ENCODE measurements around the gene PLA2G4E.

DNA sequence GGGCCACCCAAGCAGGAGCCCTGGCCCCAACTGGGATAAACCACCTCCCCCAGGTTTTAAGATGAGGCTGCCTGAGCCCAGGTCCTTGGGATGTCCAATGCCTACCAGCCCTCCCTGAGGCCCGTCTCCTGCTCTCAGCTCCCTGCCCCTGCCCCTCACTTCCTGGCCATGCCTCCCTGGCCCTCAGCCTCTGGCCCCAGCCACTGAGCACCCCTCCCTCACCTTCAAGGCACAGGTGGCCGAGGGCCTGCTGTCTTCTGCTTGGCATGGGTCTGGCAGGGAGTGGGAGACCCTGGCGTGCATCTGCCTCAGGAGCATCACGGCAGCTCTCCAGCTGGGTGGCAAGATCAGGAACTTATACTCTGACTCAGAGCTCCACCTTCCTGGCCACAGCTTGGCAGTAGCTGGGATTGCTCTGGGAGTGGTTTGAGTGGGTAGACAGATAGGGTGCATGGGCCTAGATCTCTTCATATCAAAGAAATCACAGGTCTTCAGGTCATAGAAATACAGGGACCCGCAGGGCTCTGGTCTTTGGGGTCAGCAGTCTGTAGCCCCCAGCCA is at the start of gene PLA2G4E:
- TF ChIP-seq, protein P1, sequence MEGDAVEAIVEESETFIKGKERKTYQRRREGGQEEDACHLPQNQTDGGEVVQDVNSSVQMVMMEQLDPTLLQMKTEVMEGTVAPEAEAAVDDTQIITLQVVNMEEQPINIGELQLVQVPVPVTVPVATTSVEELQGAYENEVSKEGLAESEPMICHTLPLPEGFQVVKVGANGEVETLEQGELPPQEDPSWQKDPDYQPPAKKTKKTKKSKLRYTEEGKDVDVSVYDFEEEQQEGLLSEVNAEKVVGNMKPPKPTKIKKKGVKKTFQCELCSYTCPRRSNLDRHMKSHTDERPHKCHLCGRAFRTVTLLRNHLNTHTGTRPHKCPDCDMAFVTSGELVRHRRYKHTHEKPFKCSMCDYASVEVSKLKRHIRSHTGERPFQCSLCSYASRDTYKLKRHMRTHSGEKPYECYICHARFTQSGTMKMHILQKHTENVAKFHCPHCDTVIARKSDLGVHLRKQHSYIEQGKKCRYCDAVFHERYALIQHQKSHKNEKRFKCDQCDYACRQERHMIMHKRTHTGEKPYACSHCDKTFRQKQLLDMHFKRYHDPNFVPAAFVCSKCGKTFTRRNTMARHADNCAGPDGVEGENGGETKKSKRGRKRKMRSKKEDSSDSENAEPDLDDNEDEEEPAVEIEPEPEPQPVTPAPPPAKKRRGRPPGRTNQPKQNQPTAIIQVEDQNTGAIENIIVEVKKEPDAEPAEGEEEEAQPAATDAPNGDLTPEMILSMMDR (optimal IDR thresholded peaks at IDR 0.05 in 1 of 3, IDR thresholded peaks at IDR 0.05 in 1 of 3, conservative IDR thresholded peaks at IDR 0.05 in 1 of 3; ENCODE audit: extremely low read depth in 1 of 3, insufficient read depth in 2 of 3, low read length in 3 of 3): no peak
- TF ChIP-seq EZH2 (IDR thresholded peaks at IDR 0.05; ENCODE audit: low read length): no peak

All from keratinocyte (primary cell).